HG03139 (cell line): Measurements from ENCODE around the gene OPCML.

Experiments
- ATAC-seq: cut with Tn5 transposase; IDR thresholded peaks from one replicate; pipeline ENCODE4 v1.9.1; 2021; ENCODE audit not compliant: unreplicated experiment

The OPCML gene

DNA sequence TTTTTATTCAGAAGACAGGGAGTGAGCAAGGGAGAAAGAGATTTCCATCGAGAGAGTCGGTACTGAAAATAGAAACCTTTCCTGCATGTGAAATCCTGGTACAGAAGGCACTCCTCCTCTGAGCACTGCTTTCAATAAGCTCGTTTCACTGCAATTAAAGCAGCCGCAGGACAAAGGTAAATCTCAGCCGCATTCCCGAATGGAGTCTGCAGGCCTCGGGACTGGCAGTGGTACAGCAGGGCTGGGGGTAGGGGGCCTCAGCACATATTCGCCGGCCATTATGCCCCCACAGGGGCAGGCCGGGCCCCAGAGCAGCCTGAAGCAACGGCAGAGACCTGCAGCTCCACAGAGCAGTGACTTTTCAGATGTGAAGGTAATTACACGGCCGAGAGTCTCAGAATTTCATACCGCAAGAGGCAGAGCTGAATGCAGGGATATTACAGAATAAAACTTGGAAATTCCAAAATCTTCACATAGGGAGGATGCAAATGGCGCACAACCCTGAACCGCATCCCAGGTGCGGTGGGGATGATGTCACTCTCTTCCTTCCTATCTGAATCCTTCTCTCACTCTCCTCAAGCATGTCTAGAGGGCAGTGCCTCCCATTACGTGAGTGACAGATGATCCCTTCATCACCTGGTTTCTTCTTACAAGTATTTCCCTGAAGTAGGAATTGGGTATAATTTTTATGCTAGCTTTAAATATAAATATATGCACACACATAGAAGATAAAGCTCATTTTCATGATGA, 622.1 kb downstream of the OPCML start:
- ATAC-seq = no peak

DNA sequence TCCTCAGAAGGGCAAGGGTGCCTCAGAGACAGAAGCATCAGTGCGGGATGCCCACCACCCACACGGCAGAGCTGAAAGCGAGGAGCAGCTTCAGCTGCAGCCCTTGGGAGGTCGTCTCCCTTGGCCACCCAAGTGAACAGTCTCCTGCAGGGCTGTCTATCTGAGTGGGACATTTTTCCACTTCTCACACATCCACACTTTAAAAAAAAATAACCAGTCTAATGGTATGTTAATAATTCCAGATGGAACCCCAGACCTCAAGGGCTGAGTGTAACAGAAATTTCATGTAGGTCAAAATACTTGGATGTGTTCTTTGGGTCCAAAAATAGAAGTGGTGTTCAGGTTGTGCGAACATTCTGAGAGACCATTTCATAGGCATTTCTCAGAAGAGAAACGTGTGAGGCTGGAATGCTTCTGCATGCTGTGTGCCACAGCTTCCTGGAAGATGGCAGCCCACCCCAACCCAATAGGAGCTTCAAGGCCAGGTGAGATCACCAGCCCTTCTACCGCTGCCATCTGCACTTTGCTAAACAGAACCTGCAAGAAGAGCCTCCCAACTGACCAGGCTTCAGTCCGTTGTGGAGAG, 623.2 kb downstream of the OPCML start:
- ATAC-seq = no peak

DNA sequence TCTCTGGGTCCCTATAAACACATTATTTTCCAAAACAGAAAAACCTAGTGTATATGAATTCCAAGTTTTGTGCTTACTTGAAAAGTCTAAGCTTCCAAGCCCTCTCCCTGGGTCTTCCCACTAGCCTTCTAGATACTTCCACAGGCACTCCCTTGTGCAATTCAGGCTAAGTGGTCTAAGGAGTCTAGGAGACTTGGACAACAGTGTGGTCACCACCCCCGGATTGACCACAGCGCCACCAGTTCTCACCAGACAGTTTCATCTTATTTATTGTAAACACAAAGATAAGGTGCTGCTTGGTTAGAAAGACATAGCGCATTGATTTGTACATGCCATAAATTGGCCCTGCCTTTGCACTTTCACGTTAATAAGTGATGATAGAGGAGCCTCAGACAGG, 623.9 kb downstream of the OPCML start:
- no peak for ATAC-seq

DNA sequence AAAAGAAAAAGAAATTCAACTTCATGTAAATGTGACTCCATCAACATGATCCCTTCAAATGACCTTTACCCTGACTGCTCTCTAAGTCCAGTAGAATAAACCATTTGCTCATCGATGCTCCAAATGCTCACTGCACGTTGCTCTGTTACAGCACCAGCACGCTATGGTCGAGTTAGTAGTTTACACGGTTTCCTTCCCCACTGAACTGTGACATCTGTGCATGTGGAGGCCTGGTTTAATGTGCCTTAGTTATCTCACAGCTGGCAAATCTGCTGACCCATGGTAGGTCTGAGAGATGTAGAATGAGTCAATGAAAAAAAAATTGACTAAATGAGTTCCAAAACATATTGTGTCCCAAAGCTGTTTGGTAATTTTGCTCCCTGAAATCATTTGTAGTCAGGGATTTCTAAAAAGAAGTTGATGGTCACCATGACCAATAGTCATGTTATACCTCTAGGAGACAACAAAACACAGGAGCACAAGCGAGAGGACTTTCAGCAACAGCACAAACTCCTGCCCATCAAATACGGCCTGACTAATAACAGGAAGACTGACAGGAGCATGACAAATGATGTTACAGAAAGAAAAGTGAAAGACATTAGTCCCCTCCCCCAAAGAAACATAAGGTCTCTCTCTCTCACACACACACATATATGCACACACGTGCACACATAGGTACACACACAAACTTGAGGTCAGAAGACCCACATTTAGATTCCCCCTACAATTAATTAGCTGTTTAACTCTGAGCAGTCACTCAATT, 624.5 kb downstream of the OPCML start:
- no peak for ATAC-seq

DNA sequence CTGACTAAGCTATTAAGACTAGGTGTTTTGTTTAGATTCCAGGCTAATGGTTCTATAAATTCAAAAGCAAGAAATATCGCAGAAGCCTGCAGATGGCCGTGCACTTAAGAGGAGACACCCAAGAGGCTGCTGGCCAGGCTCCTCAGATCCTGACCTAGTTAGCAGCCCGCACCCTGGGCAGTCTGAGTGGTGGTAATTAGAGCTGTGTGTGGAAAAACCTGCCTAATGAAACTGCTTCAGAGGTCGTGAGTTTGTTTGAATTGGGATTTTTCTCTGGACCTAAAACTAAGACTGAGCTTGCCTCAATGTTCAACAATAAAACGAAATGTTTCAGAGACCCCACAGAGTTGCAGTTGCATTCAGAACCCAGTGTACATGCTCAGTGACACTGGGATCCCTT, 627.7 kb downstream of the OPCML start:
- ATAC-seq = no peak

DNA sequence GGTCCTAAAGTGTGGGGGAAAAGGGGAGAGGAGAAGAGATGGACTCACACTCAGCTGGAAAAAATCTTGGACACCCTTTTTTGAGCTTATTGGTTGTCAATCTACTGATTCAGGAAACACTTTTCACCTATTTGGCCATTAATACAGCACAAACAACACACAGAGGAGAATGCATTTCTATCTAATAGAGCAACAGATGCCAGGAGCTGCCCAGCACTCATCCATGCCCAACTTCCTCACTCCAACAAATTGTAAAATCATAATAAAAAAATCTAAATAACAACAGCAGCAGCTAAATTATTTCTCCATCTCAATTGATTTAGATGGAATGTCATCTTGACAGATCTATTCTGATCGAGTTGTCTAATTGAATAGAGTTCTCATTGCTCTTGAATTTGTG, 628.2 kb downstream of the OPCML start:
- ATAC-seq = no peak

DNA sequence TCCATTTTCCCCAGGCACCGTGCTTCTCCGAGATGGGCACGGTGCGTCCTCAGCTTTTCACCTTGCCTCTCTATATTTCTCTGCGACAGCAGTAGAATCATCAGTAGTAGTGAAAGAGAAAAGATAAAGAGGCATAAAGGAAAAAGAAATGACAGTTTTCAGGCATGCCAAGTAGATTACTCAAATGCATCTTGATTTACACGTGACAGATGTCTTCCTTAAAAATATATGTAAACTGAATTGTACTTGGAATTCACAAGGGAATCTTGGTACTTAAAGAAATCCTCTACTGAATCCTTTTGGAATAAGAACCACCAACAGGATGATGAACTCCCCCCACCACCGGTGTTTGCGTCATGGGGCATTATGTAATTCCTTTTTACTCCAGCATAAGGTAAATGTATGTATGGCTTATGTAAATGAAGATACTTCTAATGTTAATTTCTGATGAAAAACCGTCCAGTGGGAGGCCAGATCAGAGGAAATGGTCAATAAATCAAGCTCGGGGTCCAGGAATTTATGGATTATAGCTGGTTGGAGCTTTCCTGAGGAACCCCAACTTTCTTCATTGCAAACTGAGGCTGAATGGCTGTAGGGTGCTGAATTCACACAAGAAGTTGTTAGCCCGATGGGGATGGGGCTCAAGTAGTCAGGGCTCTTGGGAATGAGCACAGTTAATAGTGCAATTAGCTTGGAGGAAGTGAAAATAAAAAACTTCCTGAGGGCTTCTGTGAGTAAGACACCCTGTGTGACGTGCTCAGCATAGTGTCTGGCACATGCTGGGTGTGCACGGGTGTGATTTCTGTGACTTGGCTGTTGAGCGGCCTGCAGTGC, 630.4 kb downstream of the OPCML start:
- ATAC-seq = no peak

DNA sequence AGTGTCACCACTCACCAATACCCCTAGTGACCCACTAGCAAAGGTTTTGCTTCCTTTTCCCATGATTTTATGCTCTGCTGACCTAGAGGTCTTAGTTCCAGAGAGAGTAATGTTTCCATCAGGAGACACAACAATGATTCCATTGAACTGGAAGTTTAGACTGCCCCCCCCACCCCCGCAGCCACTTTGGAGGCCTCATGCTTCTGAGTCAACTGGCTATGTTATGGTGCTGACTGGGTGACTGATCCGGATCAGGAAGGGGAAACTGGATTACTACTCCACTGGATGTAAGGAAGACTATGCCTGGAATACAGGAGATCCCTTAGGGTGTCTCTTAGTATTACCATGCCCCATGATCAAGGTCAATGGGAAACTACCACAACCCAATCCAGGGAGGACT, 633.6 kb downstream of the OPCML start:
- ATAC-seq = no peak

DNA sequence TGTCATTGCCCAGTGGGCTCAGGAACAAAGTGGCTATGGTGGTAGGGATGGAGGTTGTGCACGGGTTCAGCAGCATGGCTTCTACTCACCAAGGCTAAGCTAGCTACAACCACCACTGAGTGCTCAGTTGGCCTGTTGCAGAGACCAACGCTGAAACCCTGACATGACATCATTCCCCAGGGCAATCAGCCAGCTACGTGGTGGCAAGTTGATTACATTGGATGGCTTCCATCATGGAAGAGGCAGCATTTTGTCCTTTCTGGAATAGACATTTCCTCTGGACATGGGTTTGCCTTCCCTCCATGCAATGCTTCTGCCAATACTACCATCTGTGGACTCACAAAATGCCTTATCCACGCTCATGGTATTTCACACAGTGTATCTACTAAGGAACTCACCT, 634.3 kb downstream of the OPCML start:
- no peak for ATAC-seq

DNA sequence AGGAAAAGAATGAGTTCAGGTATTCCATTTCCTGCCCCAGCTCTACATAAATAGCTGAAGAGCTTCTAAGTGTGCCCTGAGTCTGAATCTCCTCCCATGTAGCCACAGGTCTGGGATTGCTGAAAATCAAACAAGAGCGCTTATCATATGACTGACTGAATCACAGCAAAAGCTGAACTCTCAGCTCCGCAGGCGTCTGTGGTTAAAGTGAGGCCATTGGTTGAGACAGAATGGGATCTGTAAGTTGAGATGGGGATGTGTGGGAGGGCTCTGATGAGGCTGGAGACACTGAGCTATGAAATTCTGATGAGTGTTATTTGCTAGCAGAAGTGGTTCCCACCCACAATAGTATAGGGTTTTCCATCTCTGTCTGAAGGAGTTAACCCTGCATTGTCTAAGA, 637.0 kb downstream of the OPCML start:
- no peak for ATAC-seq

DNA sequence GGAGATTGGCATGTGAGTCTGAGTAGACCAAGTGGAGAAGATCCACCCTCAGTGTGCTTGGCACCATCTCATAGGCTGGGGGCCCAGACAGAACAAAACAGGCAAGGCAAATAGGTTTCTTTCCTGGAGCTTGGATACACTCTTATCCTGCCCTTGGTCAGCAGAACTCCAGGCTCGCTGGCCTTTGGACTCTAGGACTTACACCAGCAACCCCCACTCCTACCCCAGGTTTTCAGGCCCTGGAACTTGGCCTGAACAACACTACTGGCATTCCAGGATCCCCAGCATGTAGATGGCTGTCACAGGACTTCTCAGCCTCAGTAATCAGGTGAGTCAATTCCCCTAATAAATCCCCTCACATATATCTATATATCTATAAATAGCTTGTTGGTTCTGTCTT, 637.7 kb downstream of the OPCML start:
- no peak for ATAC-seq

DNA sequence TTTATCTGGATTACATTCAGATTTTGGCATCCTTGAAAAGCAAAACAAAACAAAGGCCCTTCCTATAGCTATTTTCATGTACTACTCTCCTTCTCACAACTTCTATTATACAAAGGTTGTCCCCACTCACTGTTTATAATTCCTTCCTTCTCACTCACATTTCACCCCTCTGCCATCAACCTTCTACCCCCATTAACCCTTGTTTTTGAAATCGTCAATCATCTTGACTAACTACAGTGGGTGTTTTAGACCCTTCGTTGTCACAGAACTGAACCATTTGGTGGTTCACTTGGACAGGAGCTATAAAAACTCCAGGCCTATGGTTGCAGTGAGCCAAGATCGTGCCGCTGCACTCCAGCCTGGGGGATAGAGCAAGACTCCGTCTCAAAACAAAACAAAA, 639.4 kb downstream of the OPCML start:
- no peak for ATAC-seq

DNA sequence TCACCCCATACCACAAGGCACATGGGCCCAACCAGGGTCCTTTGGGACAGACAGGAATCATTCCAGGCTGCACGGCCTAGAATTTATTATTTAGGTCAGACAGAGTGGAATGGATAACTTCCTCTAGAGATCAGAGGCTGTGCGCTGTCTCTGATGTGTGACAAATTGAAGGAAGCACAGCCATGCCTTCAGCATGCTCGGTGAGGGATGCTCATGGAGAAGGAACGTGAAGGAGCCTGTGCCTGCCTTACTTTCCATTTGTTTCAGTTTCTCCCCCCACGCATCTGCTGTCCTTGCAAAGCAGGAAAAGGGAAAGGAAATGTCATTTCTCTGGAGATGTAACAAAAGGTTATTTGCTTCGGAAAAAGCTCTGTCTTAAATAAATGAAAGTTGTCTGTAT, 644.1 kb downstream of the OPCML start:
- ATAC-seq = no peak

DNA sequence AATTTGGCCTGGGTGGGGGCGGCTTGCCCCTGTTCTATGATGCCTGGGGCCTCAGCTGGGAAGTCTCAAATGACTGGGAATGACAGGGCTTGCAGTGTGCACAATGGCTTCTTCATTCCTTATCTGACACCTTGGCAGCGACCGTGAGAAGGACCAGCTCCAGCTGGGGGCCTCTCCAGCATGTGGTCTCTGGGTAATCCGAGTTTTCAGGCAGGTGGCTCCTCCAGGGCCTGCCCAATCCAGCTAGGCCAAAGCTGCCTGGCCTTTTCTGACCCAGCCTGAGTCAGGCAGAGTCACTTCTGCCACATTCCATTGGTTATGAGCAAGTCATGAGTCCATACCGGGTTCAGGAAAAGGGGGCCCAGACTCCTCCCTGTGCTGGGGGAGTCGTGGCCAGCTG, 646.0 kb downstream of the OPCML start:
- ATAC-seq = no peak

DNA sequence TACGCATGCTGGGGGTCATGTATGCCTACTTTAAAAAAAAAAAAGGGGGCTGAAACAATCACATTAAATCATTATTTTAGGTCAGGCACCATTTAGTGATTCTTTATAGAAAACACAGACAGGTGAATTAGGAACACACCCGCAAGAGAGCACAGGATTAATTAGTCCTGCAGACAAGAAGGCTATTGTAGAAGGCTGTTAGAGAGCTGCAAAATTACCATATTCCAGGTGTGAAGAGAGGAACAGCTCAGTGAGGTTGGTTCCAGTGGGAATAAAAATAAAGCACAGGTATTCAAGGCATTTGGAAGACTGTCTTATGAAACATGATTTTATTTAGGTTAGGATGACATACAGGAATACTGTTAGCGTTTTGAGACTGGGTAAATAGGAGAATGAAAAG, 649.1 kb downstream of the OPCML start:
- ATAC-seq = no peak

DNA sequence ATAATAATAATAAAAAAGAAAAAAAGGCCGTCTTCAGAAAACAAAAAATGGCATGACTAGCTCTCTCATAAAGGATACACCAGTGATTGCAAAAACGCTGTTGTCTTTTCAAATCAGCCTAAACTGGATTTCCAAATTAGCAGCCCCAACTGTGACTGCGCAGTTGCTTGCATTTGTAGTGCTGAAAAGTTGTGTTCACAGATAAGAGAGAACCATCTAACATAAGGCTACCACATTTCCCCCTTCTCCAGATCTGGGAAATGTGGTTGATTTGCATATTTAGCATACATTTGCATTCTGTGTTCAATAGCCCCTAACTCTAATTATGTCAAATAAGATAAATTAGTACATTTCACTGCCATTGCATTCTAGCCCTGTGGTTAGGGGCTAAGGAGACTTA, 650.7 kb downstream of the OPCML start:
- ATAC-seq = no peak

DNA sequence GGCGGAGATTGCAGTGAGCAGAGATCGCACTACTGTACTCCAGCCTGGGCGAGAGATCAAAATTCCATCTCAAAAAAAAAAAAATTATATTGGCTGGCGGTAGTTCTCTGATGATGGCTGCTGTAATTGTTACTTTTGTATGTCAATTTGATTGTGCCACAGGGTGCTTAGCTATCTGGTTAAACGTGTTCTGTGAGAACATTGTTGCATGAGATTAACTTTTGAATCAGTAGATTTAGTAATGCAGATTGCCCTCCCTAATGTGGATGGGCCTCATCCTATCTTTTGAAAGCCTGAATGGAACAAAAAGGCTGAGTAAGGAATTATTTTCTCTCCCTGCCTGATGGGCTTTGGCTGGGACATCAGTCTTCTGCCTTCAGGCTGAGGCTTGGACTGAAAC, 654.2 kb downstream of the OPCML start:
- no peak for ATAC-seq

DNA sequence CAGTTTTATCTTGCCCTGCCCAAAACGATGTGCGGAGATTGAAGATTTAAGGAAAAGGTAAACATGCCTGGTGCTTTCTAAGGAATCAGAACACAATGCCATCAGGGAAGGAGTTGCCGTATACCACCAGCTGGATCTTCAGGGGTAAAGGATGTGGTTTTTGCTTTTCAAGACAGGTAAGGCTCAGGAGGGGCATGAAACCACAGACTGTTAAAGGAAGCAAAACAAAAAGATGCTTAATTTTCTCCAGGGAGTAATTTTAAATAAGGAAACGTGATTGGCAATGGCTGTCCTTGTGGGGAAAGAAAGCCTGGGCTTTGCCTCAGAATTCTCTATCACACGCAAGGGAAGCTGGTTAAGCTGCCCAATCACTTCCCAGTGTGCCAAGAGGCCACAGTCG, 655.6 kb downstream of the OPCML start:
- no peak for ATAC-seq

DNA sequence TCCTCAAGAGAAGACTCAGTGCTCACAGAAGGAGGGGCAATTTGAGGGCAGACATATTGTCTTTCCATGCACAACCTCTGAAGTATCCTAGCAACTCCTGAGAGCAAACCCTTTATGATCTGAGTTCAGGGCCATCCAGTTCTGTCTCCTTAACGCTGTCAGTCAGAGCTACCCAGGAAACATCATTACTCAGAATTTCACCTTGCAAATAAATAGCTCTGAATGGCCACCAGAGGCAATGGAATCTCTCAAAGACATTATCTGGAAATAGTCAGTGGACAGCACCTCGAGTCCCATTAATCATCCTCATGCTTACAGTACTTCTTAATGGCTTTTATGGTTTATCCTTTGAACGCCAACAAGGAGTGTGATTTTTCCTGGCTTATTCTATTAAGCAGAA, 656.1 kb downstream of the OPCML start:
- ATAC-seq = no peak

DNA sequence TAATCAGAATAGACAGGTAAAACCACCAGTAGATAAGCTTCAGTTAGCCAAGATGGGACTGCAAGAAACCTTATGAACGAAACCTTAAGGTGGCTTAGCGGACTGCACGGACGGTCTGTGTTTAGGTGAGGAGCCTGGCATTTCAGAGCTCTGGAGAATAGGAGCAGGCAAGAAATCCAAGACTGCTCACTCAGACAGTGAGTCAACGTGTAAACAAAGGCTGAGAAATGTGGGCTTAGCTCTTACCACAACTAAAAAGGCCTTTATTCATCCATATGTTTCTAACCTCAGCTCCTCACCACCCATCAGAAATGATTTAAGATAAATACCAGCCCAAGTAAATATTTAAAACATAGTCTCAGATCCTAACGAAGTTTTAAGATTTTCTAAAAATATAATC, 657.7 kb downstream of the OPCML start:
- ATAC-seq = no peak

DNA sequence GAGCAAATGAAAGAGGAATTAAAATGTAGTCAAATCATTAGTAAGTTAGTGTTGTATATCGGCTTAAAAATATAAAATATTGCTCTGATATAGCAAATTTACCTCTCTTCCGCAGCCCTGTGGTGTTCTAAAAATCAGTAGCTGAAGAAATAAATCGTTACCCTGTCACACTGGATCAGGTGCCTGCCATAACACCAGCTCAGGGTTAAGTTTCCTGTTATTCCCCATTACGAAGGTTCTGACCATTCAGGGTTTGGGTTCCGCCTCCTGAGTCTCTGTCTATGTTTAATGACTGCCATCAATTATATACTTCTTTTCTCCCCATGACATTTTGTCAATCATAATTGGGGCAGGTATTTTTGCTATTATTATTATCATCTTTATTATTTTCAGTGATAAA, 658.5 kb downstream of the OPCML start:
- ATAC-seq = no peak

DNA sequence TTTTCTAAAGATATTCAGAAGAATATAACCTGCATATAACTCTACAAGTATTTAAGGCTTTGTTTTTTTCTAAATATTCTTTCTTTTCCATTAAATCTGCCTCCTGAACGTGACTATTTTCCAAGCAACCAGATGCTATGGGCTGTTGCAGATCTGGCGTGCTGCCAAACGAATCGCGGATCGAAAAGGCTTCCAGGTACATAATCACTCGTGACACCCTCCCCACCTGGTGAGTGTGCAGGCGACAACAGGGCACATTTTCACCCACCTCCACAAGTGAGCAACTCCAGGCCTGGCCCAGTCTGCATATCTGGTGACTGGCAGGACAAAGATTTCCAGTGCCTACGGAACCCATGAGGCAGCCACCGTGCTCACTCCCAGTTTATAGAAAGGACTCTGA, 660.1 kb downstream of the OPCML start:
- no peak for ATAC-seq
